Left ventricle myocardium inferior (tissue), 1 donor: Measurements from ENCODE around the gene CCDC188. TPM values are rescaled to one million over a fixed set of nuclear protein-coding genes. Genes with fewer than 3 reads are reported as not detected.

Experiments used
- DNase-seq: peaks from one replicate; pipeline ENCODE4 v3.0.0-alpha.2; 2020
- H3K27ac ChIP-seq: fragments of 200-600 bp; replicated peaks from 2 replicates; pipeline ENCODE4 v1.8.0; 2021
- H3K27me3 ChIP-seq: fragments of 200-600 bp; 2 replicates; pipeline ENCODE4 v1.8.0; 2021; ENCODE audit warnings: low read depth
- H3K36me3 ChIP-seq: fragments of 200-600 bp; 2 replicates; pipeline ENCODE4 v1.8.0; 2021
- H3K4me1 ChIP-seq: fragments of 200-600 bp; 2 replicates; pipeline ENCODE4 v1.8.0; 2021
- H3K4me3 ChIP-seq: fragments of 200-600 bp; 2 replicates; pipeline ENCODE4 v1.8.0; 2021; ENCODE audit warnings: mild to moderate bottlenecking, moderate library complexity
- H3K9me3 ChIP-seq: fragments of 200-600 bp; replicated peaks from 2 replicates; pipeline ENCODE4 v1.8.0; 2021
- CTCF ChIP-seq: fragments of 200-600 bp; IDR thresholded peaks from 2 replicates; pipeline ENCODE4 v1.8.0; 2021; ENCODE audit warnings: antibody characterized with exemption, mild to moderate bottlenecking, borderline replicate concordance
- intact Hi-C: fragments of 100-400 bp; cut with micrococcal nuclease; formaldehyde crosslinking; loops from one replicate; pipeline ENCODE4 v1.11.0; 2022
- total RNA-seq: library from RNA; stranded (reverse); fragmentation: NEBNext Ultra II Directional; extraction: Animal tissue kit (Norgen Biotek cat#: 25700); gene quantifications from one replicate; pipeline ENCODE4 v1.2.1, GENCODE V29; 2021
- donor health status: DM: no; HTN: yes; CAD: no; lungs with severe emphysema.

CCDC188 gene
- total RNA-seq, 1 donor from 2014 or later = not detected

- no peak for TF ChIP-seq CTCF
- H3K4me1 ChIP-seq = peaks cover 94% of the 10 kb centered on the region
- H3K4me3 ChIP-seq = no peak overlapping the region
- no peaks in the 10 kb centered on the region for H3K9me3 ChIP-seq
- intact Hi-C loops = no loop called here
- no peak overlapping the region for H3K27ac ChIP-seq
- H3K36me3 ChIP-seq = no peaks in the 10 kb centered on the region
- no peaks in the 10 kb centered on the region for H3K27me3 ChIP-seq
- no peak for DNase-seq
These were observed 16.8 kb downstream of the CCDC188 start for GRCh38 chr22:20133930-20134549.

- DNase-seq = no peak
- Histone ChIP-seq H3K27me3 (no peaks in the 10 kb centered on the region), H3K4me1 (peaks cover 86% of the 10 kb centered on the region), H3K9me3 (no peaks in the 10 kb centered on the region), H3K27ac (peak overlapping the region; percentile 100), H3K36me3 (no peaks in the 10 kb centered on the region), H3K4me3 (peak overlapping the region; percentile 96)
- intact Hi-C loops = no loop called here
- no peak for TF ChIP-seq CTCF
These were observed 18.1 kb downstream of the CCDC188 start for GRCh38 chr22:20132686-20133246.

- H3K9me3 ChIP-seq = no peaks in the 10 kb centered on the region
- peaks cover 80% of the 10 kb centered on the region for H3K4me1 ChIP-seq
- H3K27me3 ChIP-seq = no peaks in the 10 kb centered on the region
- H3K4me3 ChIP-seq = peak overlapping the region; percentile 96
- intact Hi-C loops = no loop called here
- peak overlapping the region; percentile 100 for H3K27ac ChIP-seq
- H3K36me3 ChIP-seq = peaks cover 6% of the 10 kb centered on the region
- DNase-seq = peak; percentile 49
- no peak for TF ChIP-seq CTCF
These were observed 18.8 kb downstream of the CCDC188 start for GRCh38 chr22:20131859-20132685.

GRCh38 chr22:20131597-20131858, 19.3 kb downstream of the CCDC188 start, which contains the start of gene ZDHHC8:
TSS of gene ZDHHC8 (plus strand) at chr22:20131804. CDS start at chr22:20131948, 144 bp downstream.
- Histone ChIP-seq H3K9me3 (no peaks in the 10 kb centered on the region), H3K36me3 (peaks cover 11% of the 10 kb centered on the region), H3K27ac (peak within 1 kb of the TSS; percentile 100), H3K4me3 (peak within 1 kb of the TSS; percentile 96), H3K4me1 (peaks cover 75% of the 10 kb centered on the region), H3K27me3 (no peaks in the 10 kb centered on the region)
- peak; percentile 58 for DNase-seq
- intact Hi-C loops = no loop called here
- no peak for TF ChIP-seq CTCF

- Histone ChIP-seq H3K4me3 (peak overlapping the region; percentile 96), H3K27ac (peak overlapping the region; percentile 100), H3K4me1 (peaks cover 69% of the 10 kb centered on the region), H3K36me3 (peaks cover 17% of the 10 kb centered on the region), H3K9me3 (no peaks in the 10 kb centered on the region), H3K27me3 (no peaks in the 10 kb centered on the region)
- intact Hi-C loops = no loop called here
- peak; percentile 92 for DNase-seq
- TF ChIP-seq CTCF = no peak
These were observed 19.9 kb downstream of the CCDC188 start for GRCh38 chr22:20130731-20131596.
